Measurements from ENCODE around the gene SERTAD2.

GRCh38 chr2:64617631-64618151 lies 36.0 kb downstream of the SERTAD2 start:
- TF ChIP-seq CTCF (IDR thresholded peaks at IDR 0.05) (no peak), ZFX (IDR thresholded peaks at IDR 0.05; ENCODE audit: borderline replicate concordance) (no peak)

Measured in 22Rv1 (cell line).